ENCODE data around the gene SIRT6.
A peak's percentile ranks its signal among the peaks of the same experiment; 100 is the strongest.
"Not testable (repeated sequence)": the region's sequence is repeated elsewhere in the genome, so short reads cannot be mapped to it uniquely, and the experiment has no call there.

SIRT6 gene

GRCh38 chr19:4182084-4182810 is at the start of gene SIRT6, which contains the start of gene ANKRD24:
SIRT6 (minus strand) TSS chr19:4182563; CDS start chr19:4182539, 24 bp downstream.
ANKRD24 (plus strand) TSS chr19:4182689; CDS start chr19:4186426, 3,737 bp downstream.
- DNase-seq = peak; percentile 96

- not testable (repeated sequence) for DNase-seq
Observed at GRCh38 chr19:4232139-4232538, 49.8 kb upstream of the SIRT6 start.

- not testable (repeated sequence) for DNase-seq
Observed at GRCh38 chr19:4231521-4231920, 49.2 kb upstream of the SIRT6 start.

GRCh38 chr19:4230237-4230636 is 47.9 kb upstream of the SIRT6 start:
- DNase-seq = not testable (repeated sequence)

GRCh38 chr19:4229179-4229931 is 47.0 kb upstream of the SIRT6 start, which contains the start of gene EBI3:
EBI3 (plus strand) TSS chr19:4229523; CDS start chr19:4229551, 28 bp downstream.
- DNase-seq = no peak

GRCh38 chr19:4228765-4229178 is 46.4 kb upstream of the SIRT6 start:
- DNase-seq = no peak

- no peak for DNase-seq
Observed at GRCh38 chr19:4227771-4228170, 45.4 kb upstream of the SIRT6 start.

- DNase-seq = no peak
Observed at GRCh38 chr19:4225885-4226284, 43.5 kb upstream of the SIRT6 start.

GRCh38 chr19:4224470-4224869 is 42.1 kb upstream of the SIRT6 start:
- no peak for DNase-seq

- DNase-seq = no peak
Observed at GRCh38 chr19:4220188-4220587, 37.8 kb upstream of the SIRT6 start.

GRCh38 chr19:4218523-4218922 is 36.2 kb upstream of the SIRT6 start:
- DNase-seq = not testable (repeated sequence)

GRCh38 chr19:4217429-4218264 is 35.3 kb upstream of the SIRT6 start:
- no peak for DNase-seq

GRCh38 chr19:4216846-4217245 is 34.5 kb upstream of the SIRT6 start:
- no peak for DNase-seq

- DNase-seq = no peak
Observed at GRCh38 chr19:4215807-4216206, 33.4 kb upstream of the SIRT6 start.

GRCh38 chr19:4213116-4213515 is 30.8 kb upstream of the SIRT6 start:
- no peak for DNase-seq

- no peak for DNase-seq
Observed at GRCh38 chr19:4210166-4210731, 27.9 kb upstream of the SIRT6 start.

- peak; percentile 31 for DNase-seq
Observed at GRCh38 chr19:4208385-4209094, 26.2 kb upstream of the SIRT6 start.

GRCh38 chr19:4206818-4207484 is 24.6 kb upstream of the SIRT6 start:
- no peak for DNase-seq

GRCh38 chr19:4201798-4202197 is 19.4 kb upstream of the SIRT6 start:
- no peak for DNase-seq

- no peak for DNase-seq
Observed at GRCh38 chr19:4200940-4201542, 18.7 kb upstream of the SIRT6 start.

- no peak for DNase-seq
Observed at GRCh38 chr19:4199699-4200293, 17.4 kb upstream of the SIRT6 start.

Data from NCI-H1436 (cell line).